ENCODE results near the gene ZBTB16.

- TF ChIP-seq CTCF (conservative IDR thresholded peaks at IDR 0.05) (no peak), EZH2 (IDR thresholded peaks at IDR 0.05; ENCODE audit: low read depth) (no peak)
These were observed 42.5 kb upstream of the ZBTB16 start for GRCh38 chr11:114016986-114017385.
